HG02840 (cell line): Measurements from ENCODE around the gene PRTFDC1.

Source experiments
- ATAC-seq: cut with Tn5 transposase; IDR thresholded peaks from one replicate; pipeline ENCODE4 v1.9.1; 2021; ENCODE audit warnings: mild to moderate bottlenecking, moderate library complexity, moderate number of reproducible peaks; ENCODE audit not compliant: unreplicated experiment, low FRiP score

PRTFDC1 gene

GRCh38 chr10:24813856-24814255 is 138.6 kb downstream of the PRTFDC1 start:
- ATAC-seq, result no peak

GRCh38 chr10:24806262-24806661 is 146.1 kb downstream of the PRTFDC1 start:
- no peak for ATAC-seq

DNA sequence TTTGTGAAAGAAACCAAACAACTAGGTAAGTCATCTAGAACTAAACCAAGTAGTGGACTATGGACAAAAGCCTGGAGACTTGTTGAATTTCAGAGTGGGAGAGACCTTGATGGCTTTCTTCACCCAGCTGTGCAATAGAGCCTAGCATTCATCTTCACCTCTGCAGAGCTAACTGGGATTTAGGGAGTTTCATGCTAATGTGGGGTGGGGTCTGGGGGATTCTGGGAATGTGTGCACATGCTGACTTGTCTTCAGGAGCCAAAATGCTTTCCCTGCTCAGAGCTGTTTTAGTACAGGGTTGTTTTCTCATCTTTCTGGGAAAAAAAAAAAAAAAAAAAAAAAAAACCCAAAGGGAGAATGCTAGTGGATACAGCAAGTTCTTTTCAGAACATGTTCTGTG is 147.4 kb downstream of the PRTFDC1 start:
- no peak for ATAC-seq

DNA sequence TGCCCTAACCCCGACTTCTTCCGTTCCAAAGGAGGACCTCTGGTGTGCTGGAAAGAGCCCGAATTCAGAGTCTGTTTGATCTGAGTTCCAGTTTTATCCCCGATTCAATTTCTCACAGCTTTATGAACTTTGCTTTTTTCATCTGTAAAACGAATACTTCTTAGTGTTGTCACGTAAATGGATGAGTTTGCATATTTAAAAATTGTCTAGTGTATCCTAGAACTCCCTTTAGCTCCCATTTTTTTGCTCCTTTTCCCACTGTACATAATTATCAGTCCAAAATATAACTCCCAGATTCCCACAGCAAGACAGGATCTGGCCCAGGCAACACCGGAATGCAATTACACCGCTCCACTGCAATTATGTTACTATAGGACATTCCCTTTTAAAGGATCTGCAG is 148.0 kb downstream of the PRTFDC1 start:
- ATAC-seq, result no peak

- no peak for ATAC-seq
Observed at GRCh38 chr10:24802378-24802777, 150.0 kb downstream of the PRTFDC1 start.

DNA sequence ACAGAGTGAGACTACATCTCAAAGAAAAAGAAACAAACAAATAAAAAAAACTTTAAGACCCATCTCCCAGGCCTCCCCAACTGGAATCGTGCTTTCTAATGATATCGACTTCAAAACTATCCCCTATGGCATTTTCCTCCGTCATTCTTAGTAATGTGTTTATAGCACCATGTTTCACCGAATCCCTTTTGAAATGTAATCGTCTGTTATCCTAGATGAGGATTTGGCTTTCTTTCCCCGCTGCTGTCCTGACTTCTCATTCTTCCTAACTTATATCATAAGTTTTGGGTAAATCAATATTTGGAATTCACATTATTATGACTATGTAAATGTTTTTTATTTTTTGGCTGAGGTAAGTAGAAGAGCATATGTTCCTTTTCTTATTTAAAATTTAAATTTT is 151.5 kb downstream of the PRTFDC1 start:
- ATAC-seq, result no peak
